Measurements from ENCODE around the gene A2M.

The A2M gene

GRCh38 chr12:9037431-9037830, 78.3 kb downstream of the A2M start:
- TF ChIP-seq CTCF (IDR thresholded peaks at IDR 0.05; ENCODE audit: extremely low read depth, insufficient read depth, missing control alignments): no peak
- in situ Hi-C loops (cut with MboI; ENCODE audit: low pct_unique_long_range_greater_than_20kb, low sequenced_read_pairs, unreplicated experiment): no loop called here
- DNase-seq (ENCODE audit: low spot score): no peak

GRCh38 chr12:9036227-9036626, 79.5 kb downstream of the A2M start:
- no peak for TF ChIP-seq CTCF (IDR thresholded peaks at IDR 0.05; ENCODE audit: extremely low read depth, insufficient read depth, missing control alignments)
- in situ Hi-C loops (cut with MboI; ENCODE audit: low pct_unique_long_range_greater_than_20kb, low sequenced_read_pairs, unreplicated experiment): no loop called here
- no peak for DNase-seq (ENCODE audit: low spot score)

- TF ChIP-seq CTCF (IDR thresholded peaks at IDR 0.05; ENCODE audit: extremely low read depth, insufficient read depth, missing control alignments): no peak
- DNase-seq (ENCODE audit: low spot score): no peak
- in situ Hi-C loops (cut with MboI; ENCODE audit: low pct_unique_long_range_greater_than_20kb, low sequenced_read_pairs, unreplicated experiment): no loop called here
Measured at GRCh38 chr12:9034095-9034494, 81.6 kb downstream of the A2M start.

DNA sequence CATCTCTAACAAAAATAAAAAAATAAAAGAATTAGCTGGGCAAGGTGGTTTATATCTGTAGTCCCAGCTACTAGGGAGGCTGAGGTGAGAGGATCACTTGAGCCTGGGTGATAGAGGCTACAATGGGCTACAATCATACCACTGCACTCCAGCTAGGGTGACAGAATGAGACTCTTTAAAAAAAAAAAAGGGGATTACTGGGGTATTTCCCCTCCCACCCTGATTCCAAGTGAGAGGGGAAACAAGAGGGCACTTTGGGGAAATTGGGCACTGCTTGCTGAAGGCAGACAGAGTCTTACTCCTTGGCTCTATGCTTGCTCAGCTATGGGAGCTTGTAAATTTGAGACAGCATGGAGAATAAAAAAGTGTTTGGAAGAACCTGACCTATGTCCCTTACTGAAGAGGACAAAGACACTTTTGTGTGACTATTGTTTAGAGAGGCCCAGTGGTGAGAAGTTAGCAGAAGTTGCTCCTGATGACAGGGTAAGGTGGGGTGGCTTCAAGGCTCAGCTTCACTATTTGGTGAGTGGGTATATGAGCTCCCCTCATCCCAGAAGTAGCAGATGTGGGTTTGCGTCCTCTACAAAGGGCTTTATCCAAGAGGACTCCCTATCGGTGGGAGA, 82.3 kb downstream of the A2M start:
- in situ Hi-C loops (cut with MboI; ENCODE audit: low pct_unique_long_range_greater_than_20kb, low sequenced_read_pairs, unreplicated experiment): no loop called here
- no peak for DNase-seq (ENCODE audit: low spot score)
- no peak for TF ChIP-seq CTCF (IDR thresholded peaks at IDR 0.05; ENCODE audit: extremely low read depth, insufficient read depth, missing control alignments)

- in situ Hi-C loops (cut with MboI; ENCODE audit: low pct_unique_long_range_greater_than_20kb, low sequenced_read_pairs, unreplicated experiment): no loop called here
- DNase-seq (ENCODE audit: low spot score): peak; percentile 34
- peak; percentile 51 for TF ChIP-seq CTCF (IDR thresholded peaks at IDR 0.05; ENCODE audit: extremely low read depth, insufficient read depth, missing control alignments)
Measured at GRCh38 chr12:9032202-9032964, 83.3 kb downstream of the A2M start.

DNA sequence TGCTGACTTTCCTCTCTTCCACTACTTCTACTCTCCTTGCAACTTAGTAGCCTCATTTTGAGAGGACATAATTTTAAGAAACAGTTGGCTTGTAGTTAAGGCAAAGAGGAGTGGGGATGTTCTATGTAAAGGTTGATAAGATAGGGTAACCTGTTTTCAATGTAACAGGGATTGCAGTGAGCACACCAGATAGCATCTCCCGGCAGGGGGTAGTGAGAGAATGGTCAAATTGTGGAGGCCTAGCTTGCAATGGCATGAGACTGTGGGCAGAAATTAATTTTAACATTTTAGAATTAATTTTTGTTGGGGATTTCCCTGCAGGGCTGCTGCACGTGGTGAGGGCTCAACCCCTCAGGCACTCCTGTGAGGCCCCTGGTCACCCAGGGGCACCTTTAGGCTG, 84.9 kb downstream of the A2M start:
- no peak for TF ChIP-seq CTCF (IDR thresholded peaks at IDR 0.05; ENCODE audit: extremely low read depth, insufficient read depth, missing control alignments)
- in situ Hi-C loops (cut with MboI; ENCODE audit: low pct_unique_long_range_greater_than_20kb, low sequenced_read_pairs, unreplicated experiment): no loop called here
- DNase-seq (ENCODE audit: low spot score): no peak

All from GM13977 (cell line).